ENCODE results near the gene SH2D3C. TPM values are rescaled to one million over a fixed set of nuclear protein-coding genes. Genes with fewer than 3 reads are reported as not detected.
A peak's percentile ranks its signal among the peaks of the same experiment; 100 is the strongest.
"Not testable (repeated sequence)": the region's sequence is repeated elsewhere in the genome, so short reads cannot be mapped to it uniquely, and the experiment has no call there.

SH2D3C gene
- total RNA-seq, 1 experiment from 2014 or later: 1.7 TPM

DNA sequence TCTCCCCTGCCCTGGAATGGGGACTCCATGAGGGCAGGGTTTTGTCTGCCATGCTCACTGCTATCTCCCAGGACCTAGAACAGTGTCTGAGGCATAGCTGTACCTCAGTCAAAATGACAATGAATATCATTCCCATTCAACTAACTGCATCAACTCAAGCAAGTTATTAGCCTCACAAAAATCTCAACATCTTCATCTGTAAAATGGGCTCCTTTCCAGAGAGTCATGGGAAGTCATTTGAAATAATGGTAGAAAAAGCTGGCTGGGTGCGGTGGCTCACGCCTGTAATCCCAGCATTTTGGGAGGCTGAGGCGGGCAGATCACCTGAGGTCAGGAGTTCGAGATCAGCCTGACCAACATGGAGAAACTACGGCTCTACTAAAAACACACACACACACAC is 9.4 kb downstream of the SH2D3C start:
- no peak for DNase-seq (ENCODE audit: low spot score)

DNA sequence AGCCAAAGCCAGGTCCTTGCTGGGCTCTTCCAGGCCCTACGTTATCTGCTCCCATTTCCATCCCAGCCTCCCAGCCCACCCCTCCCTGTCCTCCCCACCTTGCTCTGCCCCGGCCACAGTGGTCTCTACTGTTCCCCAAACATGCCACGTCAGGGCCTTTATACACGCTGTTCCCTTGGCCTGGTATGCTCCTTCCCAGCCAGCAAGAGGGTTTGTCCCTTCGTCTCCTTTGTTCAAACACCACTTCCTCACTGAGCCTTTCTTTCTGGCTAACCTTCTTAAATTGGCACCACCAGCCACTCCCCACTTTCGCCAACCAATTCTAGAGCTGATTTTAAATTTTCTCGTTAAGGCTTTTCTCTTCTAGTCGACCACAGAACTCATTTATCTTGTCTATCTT is 9.8 kb downstream of the SH2D3C start:
- no peak for DNase-seq (ENCODE audit: low spot score)

DNA sequence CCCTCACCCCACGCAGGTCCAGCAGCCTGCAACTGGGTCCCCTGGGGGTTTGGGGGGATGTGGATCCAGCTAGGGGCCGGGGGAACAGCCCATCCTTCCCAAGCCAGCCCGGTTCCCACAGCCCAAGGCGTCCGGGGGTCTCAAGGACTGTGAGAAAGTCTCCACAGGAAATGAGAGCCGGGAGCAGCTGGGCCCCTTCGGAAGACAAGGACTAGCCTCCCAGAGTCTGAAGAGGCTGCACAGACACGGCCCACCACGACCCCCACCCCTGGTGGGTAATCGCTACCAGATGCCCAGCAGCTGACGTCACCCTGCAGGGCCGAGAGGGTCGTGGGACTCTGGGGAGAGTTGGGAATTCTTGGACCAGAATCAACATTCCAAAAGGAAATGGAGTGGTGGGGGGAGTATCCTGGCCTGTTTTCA is 10.5 kb downstream of the SH2D3C start:
- DNase-seq (ENCODE audit: low spot score): no peak

DNA sequence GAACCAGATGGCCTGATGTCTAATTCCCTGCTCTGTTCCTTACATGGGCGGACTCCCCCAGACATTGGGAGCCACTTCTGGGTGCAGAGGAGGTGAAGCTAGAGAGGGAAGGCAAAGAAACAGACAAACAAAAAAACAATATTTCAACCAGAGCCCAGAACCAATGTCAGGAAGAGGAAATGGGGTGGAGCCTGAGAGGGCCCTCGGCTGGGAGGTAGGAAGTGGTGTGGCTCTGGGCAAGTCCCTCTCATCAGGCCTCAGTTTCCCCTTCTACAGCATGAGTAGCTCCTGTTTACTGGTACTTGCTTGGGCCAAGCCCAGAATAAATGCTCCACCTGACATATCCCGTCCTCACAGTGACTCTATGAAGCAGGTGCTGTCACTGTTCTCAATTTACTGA is 11.1 kb downstream of the SH2D3C start:
- no peak for DNase-seq (ENCODE audit: low spot score)

DNA sequence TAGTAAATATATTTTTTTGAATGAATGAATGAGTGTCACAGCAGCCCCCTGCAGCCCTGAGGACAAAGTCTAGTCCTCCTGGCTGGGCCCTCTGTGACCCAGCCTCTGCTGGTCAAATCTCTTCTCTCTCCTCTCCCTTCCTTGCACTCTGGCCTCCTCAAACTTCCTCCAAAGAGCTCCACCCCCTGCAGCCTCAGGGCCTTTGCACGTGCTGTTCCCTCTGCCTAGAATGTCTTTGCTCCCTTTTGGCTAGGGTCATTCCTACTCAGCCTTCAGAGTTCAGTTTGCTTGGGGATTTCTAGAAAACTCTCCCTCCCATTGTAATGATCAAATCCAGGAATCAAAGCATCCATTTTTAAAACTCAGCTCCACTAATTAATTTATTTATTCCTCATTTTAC is 13.0 kb downstream of the SH2D3C start:
- no peak for DNase-seq (ENCODE audit: low spot score)

DNA sequence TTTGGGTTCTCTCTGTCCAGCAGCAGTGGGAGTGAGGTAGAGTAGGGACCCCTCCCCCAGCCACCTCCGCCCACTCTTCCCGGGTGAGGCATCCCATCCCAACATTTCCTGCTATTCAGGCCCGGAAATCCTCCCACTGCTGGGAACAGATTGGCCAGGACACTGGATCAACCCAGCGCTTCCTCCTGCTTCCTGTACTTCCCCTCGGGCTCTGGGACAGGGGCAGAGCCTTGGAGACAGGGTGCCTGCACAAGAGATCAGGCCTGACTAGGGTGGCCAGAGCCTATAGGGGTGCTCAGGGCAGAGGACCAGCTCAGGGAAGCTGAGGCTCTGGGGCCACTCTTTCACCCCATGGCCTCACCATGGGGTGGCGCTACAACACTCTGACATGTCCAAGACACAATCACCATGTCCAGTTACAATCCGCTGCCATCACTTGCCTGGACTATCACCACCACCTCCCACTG is 14.5 kb downstream of the SH2D3C start:
- DNase-seq (ENCODE audit: low spot score): peak; percentile 29

DNA sequence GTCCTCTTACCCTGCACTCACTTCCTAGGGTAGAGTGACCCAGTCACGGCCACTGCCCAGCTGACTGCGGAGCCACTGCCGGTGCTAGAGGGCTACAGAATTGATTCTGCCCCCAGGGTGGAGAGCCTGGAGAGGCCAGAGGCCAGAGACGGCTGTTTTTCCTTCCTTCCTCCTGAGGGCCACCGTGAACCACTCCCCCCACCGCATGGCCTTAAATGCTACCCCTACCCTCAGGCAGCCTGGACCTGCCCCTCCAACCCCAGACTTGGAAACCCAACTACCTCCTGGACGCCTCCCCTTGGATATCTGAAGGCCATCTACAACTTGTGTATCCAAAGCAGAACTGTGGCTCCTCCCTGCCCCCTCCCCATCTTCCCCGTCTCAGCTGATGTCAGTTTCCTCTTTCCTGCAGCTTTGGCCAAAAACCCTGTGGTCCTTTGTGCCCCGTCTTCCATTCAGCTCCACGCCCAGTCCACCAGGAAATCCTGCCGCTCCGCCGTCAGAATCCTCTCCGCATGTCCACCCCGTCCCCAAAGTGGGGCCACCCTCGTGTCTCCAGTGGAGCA is 16.3 kb downstream of the SH2D3C start:
- no peak for DNase-seq (ENCODE audit: low spot score)

DNA sequence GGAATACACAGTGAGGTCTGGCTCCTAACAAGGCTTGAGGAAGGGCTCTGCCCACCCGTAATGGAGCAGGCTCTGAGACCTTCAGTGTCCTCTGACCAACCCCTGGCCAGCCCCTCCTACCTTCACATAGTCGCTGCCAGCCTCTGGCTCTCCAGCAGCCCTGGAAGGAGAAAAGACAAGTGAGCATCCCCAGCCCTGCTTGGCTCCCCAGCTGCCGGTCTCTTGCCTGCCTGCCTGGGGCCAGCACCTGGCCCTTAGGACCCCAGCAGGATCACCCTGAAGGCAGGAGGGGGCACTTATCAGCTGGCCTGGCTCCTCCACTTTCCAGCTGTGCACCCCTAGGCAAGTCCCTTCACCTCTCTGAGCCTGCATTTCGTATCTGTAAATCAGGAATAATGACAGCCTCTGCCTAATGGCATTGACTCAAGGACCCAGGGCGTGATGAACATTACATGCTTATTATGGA is 16.9 kb downstream of the SH2D3C start:
- DNase-seq (ENCODE audit: low spot score): no peak

DNA sequence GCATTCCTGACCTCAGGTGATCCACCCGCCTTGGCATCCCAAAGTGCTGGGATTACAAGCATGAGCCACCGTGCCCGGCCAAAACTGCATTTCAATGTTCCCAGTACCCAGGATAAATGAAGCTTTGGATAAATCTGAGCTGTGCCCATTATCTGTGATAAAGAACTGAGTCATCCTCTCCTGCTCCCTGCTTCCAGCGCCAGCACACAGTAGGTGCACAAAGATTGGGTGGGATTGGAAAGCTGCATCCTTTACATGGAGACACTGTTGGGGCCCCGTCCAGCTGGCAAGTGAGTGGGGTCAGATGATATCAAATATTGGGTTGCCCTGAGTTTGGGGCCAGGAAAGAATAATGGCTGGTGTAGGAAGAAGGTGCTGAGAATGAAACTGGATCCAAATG is 17.4 kb downstream of the SH2D3C start:
- no peak for DNase-seq (ENCODE audit: low spot score)

DNA sequence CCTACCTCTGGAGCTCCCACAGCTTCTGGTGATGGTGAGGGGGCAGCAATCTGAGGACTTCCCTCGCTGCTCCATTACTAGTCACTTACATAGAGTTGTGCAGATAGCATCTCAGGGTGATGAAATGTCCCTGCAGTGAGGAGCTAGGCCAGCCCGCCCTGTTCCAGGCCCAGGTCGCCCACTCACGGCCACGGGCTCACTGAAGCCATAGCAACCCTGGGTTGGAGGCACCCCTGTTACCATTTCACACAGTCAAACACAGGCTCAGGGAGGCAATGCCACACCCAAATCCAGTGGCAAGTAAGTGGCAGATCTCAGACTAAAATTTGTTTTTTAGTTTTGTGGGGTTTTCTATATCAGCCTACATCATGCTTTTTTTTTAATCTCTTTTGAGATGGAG is 19.6 kb downstream of the SH2D3C start:
- DNase-seq (ENCODE audit: low spot score): no peak

DNA sequence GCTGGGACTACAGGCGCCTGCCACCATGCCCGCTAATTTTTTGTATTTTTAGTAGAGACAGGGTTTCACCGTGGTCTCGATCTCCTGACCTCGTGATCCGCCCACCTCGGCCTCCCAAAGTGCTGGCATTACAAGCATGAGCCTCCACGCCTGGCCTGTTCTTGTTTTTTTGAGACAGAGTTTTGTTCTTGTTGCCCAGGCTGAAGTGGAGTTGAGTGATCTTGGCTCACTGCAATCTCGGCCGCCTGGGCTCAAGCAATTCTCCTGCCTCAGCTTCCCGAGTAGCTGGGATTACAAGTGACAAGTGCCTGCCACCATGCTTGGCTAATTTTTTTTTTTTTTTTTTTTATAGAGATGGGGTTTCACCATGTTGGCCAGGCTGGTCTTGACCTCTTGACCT is 21.7 kb downstream of the SH2D3C start:
- not testable (repeated sequence) for DNase-seq (ENCODE audit: low spot score)

DNA sequence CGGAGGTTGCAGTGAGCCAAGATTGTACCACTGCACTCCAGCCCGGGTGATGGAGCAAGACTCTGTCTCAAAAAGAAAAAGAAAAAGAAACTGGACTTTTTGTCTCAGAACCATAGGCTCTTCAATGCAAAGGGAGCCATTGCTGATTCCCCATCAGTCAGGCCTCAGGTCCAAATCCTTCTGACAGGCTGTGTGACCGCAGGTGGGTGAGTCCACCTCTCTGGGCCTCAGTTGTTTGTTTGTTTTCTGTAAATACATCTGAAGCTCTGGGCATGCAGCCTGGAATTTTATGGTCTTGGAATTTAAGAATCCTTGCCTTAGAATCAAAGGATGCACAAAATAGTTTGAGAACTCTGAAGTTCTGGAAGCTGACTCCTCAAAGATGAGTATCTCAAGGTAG is 22.2 kb downstream of the SH2D3C start:
- no peak for DNase-seq (ENCODE audit: low spot score)

DNA sequence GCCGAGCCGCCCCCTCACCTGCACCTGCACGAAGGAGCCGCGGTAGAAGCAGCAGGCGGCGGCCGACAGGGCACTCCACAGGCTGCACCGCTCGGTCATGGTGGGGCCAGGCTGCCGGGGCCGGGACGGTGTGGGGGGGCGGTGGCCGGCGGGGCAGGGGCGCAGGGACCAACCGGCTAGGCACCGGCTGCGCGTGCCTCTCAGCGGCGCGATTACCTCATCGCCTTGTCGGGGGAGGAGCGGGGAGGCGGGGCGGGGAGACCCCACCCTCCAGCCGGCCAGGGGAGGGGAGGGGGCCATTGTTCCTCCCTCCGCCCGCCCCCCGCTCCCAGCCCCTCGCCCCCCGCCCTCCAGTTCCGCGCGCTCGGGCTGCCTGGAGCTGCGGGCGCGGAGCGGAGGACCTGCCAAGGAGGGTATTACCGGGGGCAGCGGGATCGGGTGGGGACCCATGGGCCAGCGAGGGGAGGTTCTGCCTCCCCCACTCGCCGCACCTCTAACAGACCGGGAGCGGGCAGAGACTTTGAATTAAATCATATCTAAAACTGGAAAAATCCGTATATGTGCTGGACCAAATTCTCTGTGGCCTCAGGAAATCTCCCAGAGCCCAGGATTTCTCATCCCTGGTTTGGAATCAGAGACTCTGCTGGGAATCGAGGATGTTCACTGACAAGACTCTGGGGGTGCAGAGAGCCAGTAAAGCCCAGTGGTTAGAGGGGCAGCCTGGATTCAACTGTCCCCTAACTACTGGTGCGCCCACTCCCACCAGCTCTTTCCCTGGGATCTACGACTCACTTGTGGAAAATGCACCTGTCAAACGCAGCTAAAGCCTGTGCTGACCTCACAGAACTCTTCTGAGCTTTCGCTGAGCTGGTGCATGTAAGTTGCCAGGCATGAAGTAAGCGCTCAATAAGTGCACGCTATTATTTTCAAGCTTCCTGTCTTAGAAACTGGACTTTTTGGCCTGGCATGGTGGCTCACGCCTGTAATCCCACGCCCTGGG is 23.1 kb downstream of the SH2D3C start:
- no peak for DNase-seq (ENCODE audit: low spot score)

DNA sequence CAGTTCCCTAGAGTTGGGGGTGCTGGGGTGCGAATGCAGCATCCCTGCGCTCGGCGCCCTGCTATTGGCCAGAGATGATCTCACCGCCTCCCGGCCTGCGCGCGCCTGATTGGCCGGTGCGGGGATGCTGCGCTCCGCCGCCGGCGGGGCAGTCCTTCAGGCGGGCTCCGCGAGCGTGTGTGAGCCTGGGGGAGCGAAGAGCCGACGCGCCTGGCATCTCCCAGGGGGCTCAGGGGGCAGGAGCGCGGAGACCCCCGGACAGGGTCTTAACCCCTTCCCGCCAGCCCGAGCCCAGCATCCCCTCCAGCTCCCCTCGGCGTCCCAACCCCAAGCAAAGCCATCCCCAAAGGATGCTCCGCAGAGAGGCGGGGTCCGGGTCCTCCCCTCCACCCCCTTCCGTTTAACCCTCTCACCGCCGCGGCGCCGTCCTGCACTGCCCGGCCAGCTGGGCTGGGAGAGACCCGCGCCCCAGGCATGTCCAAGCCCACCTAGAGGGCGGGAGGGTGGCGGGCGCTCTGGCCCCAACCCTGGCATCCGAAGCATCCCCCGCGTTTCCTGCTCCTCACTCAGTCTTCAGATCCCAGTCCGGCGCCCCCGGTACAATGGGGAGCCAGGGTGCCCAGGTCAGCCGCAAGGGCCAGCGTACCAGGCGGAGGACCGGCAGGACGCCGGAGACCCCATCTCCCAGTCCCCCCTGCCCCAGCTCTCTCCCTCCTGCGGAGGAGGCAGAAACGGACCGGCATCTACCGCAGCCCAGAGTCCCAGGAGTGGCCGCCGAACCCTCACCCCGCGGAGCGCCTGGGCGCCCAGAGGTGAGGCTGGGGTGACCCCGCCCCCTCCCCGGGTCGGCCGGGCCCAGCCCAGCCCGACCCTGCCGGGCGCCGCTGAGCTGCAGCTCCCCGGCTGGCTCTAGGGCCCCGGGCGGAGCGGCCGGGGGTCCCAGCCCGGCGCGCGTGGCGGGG is 24.1 kb downstream of the SH2D3C start:
- no peak for DNase-seq (ENCODE audit: low spot score)

DNA sequence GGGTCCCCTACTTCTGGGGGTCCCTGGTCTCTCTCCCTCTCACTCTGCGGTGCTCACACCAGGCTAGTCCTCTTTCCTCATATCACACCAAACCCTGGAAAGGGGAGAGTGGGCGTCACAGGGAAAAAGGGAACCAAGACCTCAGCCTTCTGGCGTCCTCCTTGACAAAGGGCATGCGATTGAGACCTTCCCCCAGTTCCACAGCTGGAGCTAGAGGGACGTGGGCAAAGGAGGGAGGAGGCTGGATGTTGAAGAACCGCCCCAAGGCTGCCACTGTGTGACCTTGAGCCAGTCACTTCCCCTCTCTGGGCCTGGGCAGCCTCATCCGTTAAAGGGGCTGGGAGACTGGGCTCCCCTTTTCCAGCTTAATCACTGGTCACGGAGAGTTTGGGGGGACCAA is 24.8 kb downstream of the SH2D3C start:
- DNase-seq (ENCODE audit: low spot score): no peak

DNA sequence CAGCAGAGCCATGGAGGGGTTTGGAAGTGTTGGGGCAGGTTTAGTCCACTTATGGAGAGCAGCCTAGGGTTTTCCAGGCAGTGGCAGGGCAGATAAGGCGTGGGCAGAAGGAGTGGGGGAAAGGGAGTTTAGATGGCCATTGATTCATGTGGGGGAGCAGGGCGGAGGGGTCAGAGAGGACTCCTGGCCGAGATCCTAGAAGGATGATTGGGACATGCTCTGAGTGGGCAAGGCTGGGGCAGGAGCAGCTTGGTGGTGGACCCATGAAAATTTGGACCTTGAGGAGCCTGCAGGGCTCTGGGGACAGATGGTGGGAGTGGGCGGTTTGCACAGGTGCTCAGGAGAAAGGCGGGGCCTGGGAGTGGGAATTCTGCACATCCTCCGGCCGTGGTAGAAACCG is 25.3 kb downstream of the SH2D3C start:
- DNase-seq (ENCODE audit: low spot score): no peak

DNA sequence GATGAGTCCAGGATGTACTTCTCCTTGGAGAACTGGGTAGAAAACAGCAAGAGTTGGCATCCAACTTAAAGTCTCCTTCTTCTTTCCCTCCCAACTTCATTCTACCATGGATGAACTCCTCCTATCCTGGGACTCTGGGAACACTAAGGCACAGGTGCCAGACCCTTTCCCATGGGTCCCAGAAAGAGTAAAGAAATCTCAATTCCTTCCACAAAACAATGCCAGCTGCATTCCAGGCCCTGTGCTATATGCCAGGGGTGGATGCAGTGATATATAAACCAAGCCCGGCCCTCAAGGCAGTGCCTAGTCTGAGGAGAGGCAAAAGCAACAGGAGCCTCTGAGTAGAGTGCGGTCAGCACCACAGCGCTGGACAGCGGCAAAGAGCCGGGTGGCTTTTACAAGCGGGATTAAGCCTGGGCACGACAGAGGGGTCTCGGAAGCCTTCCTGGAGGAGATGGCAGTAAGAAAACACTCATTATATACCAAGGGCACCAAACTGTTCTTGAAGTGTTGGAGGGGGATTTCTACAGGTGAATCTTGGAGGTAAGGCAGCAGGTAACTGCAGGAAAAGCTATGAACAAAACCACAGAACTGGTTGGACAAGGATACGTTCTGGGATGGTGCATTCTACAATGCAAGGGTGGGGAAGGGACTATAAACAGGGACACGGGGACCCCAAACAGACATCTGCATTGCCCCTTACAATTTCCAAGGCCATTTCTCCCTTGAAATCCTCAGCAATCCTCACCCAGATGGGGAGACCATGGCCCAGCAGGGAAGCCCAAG is 27.0 kb downstream of the SH2D3C start:
- DNase-seq (ENCODE audit: low spot score): no peak

DNA sequence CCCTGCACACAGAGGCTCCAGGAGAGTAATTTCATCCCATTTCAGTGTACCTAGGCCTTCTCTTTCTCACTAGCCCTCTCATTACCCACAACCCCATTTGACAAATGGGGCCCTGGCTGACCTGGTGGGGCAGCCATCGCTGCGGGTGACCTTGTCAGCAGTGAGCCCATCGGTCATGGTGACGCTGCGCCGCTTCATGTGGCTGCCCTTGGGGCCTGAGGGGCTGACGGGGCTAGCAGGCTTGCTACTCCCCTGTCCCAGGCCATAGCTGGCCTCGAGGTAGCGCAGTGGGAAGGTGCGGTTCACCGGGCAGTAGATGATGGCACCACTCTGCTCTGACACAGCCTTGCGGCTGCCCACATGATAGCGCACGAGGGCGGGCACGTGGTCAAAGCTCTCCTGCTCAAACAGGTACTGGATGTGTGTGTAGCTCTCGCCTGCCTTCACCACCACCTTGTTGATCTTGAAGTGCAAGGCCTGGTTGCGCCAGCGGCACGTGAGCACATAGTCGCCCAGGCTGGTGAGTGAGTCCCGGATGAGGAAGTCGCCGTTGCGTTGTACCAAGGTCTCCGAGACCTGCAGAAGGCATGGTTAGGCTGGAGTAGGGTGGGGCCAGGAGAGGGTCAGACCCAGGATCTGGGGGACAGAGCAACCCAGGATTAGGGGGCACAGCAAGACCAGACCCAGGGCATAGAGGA is 29.2 kb downstream of the SH2D3C start:
- DNase-seq (ENCODE audit: low spot score): no peak

DNA sequence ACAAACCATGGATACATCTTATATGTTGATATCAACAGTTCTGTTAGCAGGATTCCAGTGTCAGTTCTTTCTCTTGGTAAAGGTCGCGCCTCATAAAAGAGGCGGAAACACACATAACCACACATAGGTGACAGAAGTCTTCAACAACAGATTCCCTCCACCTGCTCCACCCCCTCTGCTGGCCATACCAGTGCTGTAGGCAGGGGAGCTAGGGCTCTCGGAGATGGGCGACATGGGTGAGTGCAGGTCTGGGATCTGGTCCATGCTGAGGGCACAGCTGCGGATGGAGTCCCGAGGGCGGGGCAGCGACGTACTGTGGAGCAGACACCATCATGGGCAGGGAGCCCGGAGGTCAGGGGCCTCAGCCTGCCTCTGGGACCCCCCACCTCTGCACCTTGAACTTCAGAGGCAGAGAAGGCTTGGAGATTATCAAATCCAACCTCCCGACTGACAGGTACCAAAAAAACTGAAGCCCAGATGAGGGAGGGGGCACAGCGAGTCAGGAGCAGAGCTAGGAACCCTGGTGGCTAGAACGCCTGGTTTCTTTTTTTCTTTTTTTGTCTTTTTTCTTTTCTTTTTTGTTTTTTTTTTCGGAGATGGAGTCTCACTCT is 31.4 kb downstream of the SH2D3C start:
- no peak for DNase-seq (ENCODE audit: low spot score)

All from A172 (cell line).